Putamen (tissue), 1 donor: ENCODE measurements around the gene SLC2A4.
A peak's percentile ranks its signal among the peaks of the same experiment; 100 is the strongest.
"Not testable (repeated sequence)": the region's sequence is repeated elsewhere in the genome, so short reads cannot be mapped to it uniquely, and the experiment has no call there.

Experiments used
- DNase-seq: peaks from one replicate; pipeline ENCODE4 v3.0.0-alpha.2; 2016; ENCODE audit warnings: low spot score

SLC2A4 gene

GRCh38 chr17:7324438-7324779 lies 42.9 kb downstream of the SLC2A4 start:
- no peak for DNase-seq

- no peak for DNase-seq
Observed at GRCh38 chr17:7325031-7325528, 43.6 kb downstream of the SLC2A4 start.

- no peak for DNase-seq
Observed at GRCh38 chr17:7326186-7326585, 44.7 kb downstream of the SLC2A4 start.

GRCh38 chr17:7327056-7327455 lies 45.5 kb downstream of the SLC2A4 start:
- no peak for DNase-seq

GRCh38 chr17:7327501-7327900 lies 46.0 kb downstream of the SLC2A4 start:
- DNase-seq = no peak

GRCh38 chr17:7328009-7328408 lies 46.5 kb downstream of the SLC2A4 start:
- DNase-seq = no peak

GRCh38 chr17:7328840-7329373 lies 47.4 kb downstream of the SLC2A4 start, which contains the start of gene NEURL4:
Gene NEURL4 (minus strand): TSS chr17:7329335. CDS start chr17:7329312, 23 bp downstream.
- no peak for DNase-seq

GRCh38 chr17:7329374-7329996 lies 48.0 kb downstream of the SLC2A4 start:
- peak; percentile 98 for DNase-seq

- DNase-seq = peak; percentile 86
Observed at GRCh38 chr17:7329997-7330637, 48.6 kb downstream of the SLC2A4 start.

GRCh38 chr17:7330638-7331015 lies 49.1 kb downstream of the SLC2A4 start:
- no peak for DNase-seq

- no peak for DNase-seq
Observed at GRCh38 chr17:7332111-7332510, 50.6 kb downstream of the SLC2A4 start.

- not testable (repeated sequence) for DNase-seq
Observed at GRCh38 chr17:7332600-7333069, 51.1 kb downstream of the SLC2A4 start.

GRCh38 chr17:7334938-7335538 lies 53.5 kb downstream of the SLC2A4 start:
- DNase-seq = no peak

- not testable (repeated sequence) for DNase-seq
Observed at GRCh38 chr17:7335765-7336164, 54.2 kb downstream of the SLC2A4 start.

GRCh38 chr17:7336240-7337175 lies 55.0 kb downstream of the SLC2A4 start, which contains the start of gene ACAP1:
Gene ACAP1 (plus strand): TSS chr17:7336529. CDS start chr17:7336735, 206 bp downstream.
- DNase-seq = no peak

GRCh38 chr17:7337600-7337999 lies 56.1 kb downstream of the SLC2A4 start:
- DNase-seq = not testable (repeated sequence)
